SU-DHL-6 (cell line): ENCODE measurements around the gene NCR2.

ENCODE experiments used
- H2AFZ ChIP-seq: fragments of 200-600 bp; sonication (generic); 2 replicates; pipeline ENCODE4 v1.6.1; 2014; ENCODE audit warnings: low read depth, mild to moderate bottlenecking, moderate library complexity, mixed read lengths, antibody characterized with exemption, low read length; ENCODE audit not compliant: severe bottlenecking
- H3F3A ChIP-seq: fragments of 200-600 bp; shearing (Covaris generic); 2 replicates; pipeline ENCODE4 v1.6.0; 2016; ENCODE audit warnings: antibody characterized with exemption, mild to moderate bottlenecking; ENCODE audit not compliant: insufficient read depth
- H3K27ac ChIP-seq: fragments of 200-600 bp; sonication (generic); 2 replicates; pipeline ENCODE4 v1.5.1; 2016; ENCODE audit warnings: low read depth, mild to moderate bottlenecking, low read length, moderate library complexity, mixed read lengths
- H3K27me3 ChIP-seq: fragments of 200-600 bp; sonication (generic), shearing (Covaris generic); 2 replicates; pipeline ENCODE4 v1.6.0; 2014; ENCODE audit warnings: mild to moderate bottlenecking, low read length
- H3K36me3 ChIP-seq: fragments of 200-600 bp; sonication (generic); 2 replicates; pipeline ENCODE4 v1.6.1; 2014; ENCODE audit warnings: mild to moderate bottlenecking, low read length, mixed read lengths
- H3K4me2 ChIP-seq: fragments of 300-600, 200-600 bp; shearing (Covaris generic), sonication (generic); 2 replicates; pipeline ENCODE4 v1.6.0; 2014; ENCODE audit warnings: low read length, low read depth, mild to moderate bottlenecking; ENCODE audit not compliant: poor library complexity, severe bottlenecking
- H3K4me3 ChIP-seq: fragments of 200-600 bp; sonication (generic); 2 replicates; pipeline ENCODE4 v1.5.1; 2014; ENCODE audit warnings: antibody characterized with exemption, low read length, mild to moderate bottlenecking, mixed read lengths; ENCODE audit not compliant: insufficient read depth, poor library complexity, severe bottlenecking
- H3K79me2 ChIP-seq: fragments of 200-600 bp; sonication (generic); 2 replicates; pipeline ENCODE4 v1.6.1; 2014; ENCODE audit warnings: mild to moderate bottlenecking, low read length, moderate library complexity; ENCODE audit not compliant: insufficient read depth
- H3K9ac ChIP-seq: fragments of 200-600 bp; sonication (generic); 2 replicates; pipeline ENCODE4 v1.7.0; 2014; ENCODE audit warnings: mild to moderate bottlenecking, low read length
- H3K9me2 ChIP-seq: fragments of 200-600 bp; sonication (generic); replicated peaks from 2 replicates; pipeline ENCODE4 v1.6.1; 2014; ENCODE audit warnings: low read length; ENCODE audit not compliant: insufficient read depth
- H3K9me3 ChIP-seq: fragments of 200-600 bp; sonication (generic); 2 replicates; pipeline ENCODE4 v1.6.1; 2014; ENCODE audit warnings: low read length, mixed read lengths; ENCODE audit not compliant: insufficient read depth
- H4K20me1 ChIP-seq: fragments of 200-600 bp; sonication (generic); 2 replicates; pipeline ENCODE4 v1.6.1; 2014; ENCODE audit warnings: low read depth, mild to moderate bottlenecking, antibody characterized with exemption, low read length, moderate library complexity, mixed read lengths
- CTCF ChIP-seq: fragments of 200-600 bp; sonication (generic); IDR thresholded peaks from one replicate; pipeline ENCODE4 v1.5.1; 2017; ENCODE audit warnings: antibody characterized with exemption, mild to moderate bottlenecking, low read length, moderate library complexity; ENCODE audit not compliant: insufficient read depth, poor library complexity, severe bottlenecking
- EZH2phosphoT487 ChIP-seq: fragments of 200-600 bp; sonication (generic), shearing (Covaris generic); conservative IDR thresholded peaks from 2 replicates; pipeline ENCODE4 v1.6.1; 2018; ENCODE audit warnings: mild to moderate bottlenecking, antibody characterized with exemption, low read length, moderate library complexity, mixed read lengths

NCR2 gene

GRCh38 chr6:41334482-41335040 lies 847 bp upstream of the NCR2 start:
- H2AFZ ChIP-seq, result peak overlapping the region; percentile 48
- peak overlapping the region; percentile 63 for H3K9ac ChIP-seq
- no peaks in the 10 kb centered on the region for H3K9me3 ChIP-seq
- H3K27me3 ChIP-seq, result no peaks in the 10 kb centered on the region
- peak overlapping the region; percentile 96 for H3K27ac ChIP-seq
- peaks cover 49% of the 10 kb centered on the region for H3F3A ChIP-seq
- peak overlapping the region; percentile 33 for H3K4me3 ChIP-seq
- H3K9me2 ChIP-seq, result no peaks in the 10 kb centered on the region
- no peaks in the 10 kb centered on the region for H3K36me3 ChIP-seq
- peaks cover 5% of the 10 kb centered on the region; the same call in 1 of the 2 replicates for H3K79me2 ChIP-seq
- peak; percentile 68 for TF ChIP-seq CTCF
- no peak for TF ChIP-seq EZH2phosphoT487
- peak overlapping the region; percentile 80 for H3K4me2 ChIP-seq
- H4K20me1 ChIP-seq, result no peaks in the 10 kb centered on the region

GRCh38 chr6:41335943-41336342 lies 535 bp downstream of the NCR2 start:
- H3K79me2 ChIP-seq, result peaks cover 5% of the 10 kb centered on the region; the same call in 1 of the 2 replicates
- peak overlapping the region; percentile 33 for H3K4me3 ChIP-seq
- no peaks in the 10 kb centered on the region for H3K27me3 ChIP-seq
- peak overlapping the region; percentile 63 for H3K9ac ChIP-seq
- no peak overlapping the region for H2AFZ ChIP-seq
- peak overlapping the region; percentile 80 for H3K4me2 ChIP-seq
- H3F3A ChIP-seq, result peaks cover 38% of the 10 kb centered on the region
- no peaks in the 10 kb centered on the region for H3K36me3 ChIP-seq
- H3K9me3 ChIP-seq, result no peaks in the 10 kb centered on the region
- peak overlapping the region; percentile 96 for H3K27ac ChIP-seq
- TF ChIP-seq CTCF, result no peak
- TF ChIP-seq EZH2phosphoT487, result no peak
- no peaks in the 10 kb centered on the region for H3K9me2 ChIP-seq
- H4K20me1 ChIP-seq, result no peaks in the 10 kb centered on the region

- Histone ChIP-seq H3K4me3 (peak overlapping the region; percentile 33), H3K9me2 (no peaks in the 10 kb centered on the region), H3K36me3 (no peaks in the 10 kb centered on the region), H3K27ac (peak overlapping the region; percentile 96), H3K27me3 (no peaks in the 10 kb centered on the region), H2AFZ (peak overlapping the region; percentile 27), H4K20me1 (no peaks in the 10 kb centered on the region), H3K9ac (peak overlapping the region; percentile 63), H3K79me2 (peaks cover 5% of the 10 kb centered on the region; the same call in 1 of the 2 replicates), H3F3A (peaks cover 38% of the 10 kb centered on the region), H3K4me2 (peak overlapping the region; percentile 80), H3K9me3 (no peaks in the 10 kb centered on the region)
- TF ChIP-seq CTCF (no peak), EZH2phosphoT487 (no peak)
Measured at GRCh38 chr6:41336824-41337223, 1.4 kb downstream of the NCR2 start.
